Osteoblast (primary cell): ENCODE results near the gene TBL1X. TPM values are rescaled to one million over a fixed set of nuclear protein-coding genes. Genes with fewer than 3 reads are reported as not detected.
"Not testable (repeated sequence)": the region's sequence is repeated elsewhere in the genome, so short reads cannot be mapped to it uniquely, and the experiment has no call there.

Experiments used
- DNase-seq: peaks from one replicate; pipeline ENCODE4 v3.0.0; 2011; ENCODE audit warnings: low spot score, mixed read lengths; ENCODE audit not compliant: insufficient read length; ENCODE audit errors: missing footprints
- H2AFZ ChIP-seq: 2 replicates; pipeline ENCODE4 v1.6.0; 2011; ENCODE audit warnings: mild to moderate bottlenecking, low read length
- H3K27ac ChIP-seq: 2 replicates; pipeline ENCODE4 v1.5.1; 2011; ENCODE audit warnings: mild to moderate bottlenecking, low read depth, low read length, moderate library complexity
- H3K27me3 ChIP-seq: 2 replicates; pipeline ENCODE4 v1.6.0; 2012; ENCODE audit warnings: mild to moderate bottlenecking, control low read depth, inconsistent platforms, low read length, moderate library complexity; ENCODE audit not compliant: insufficient read depth
- H3K36me3 ChIP-seq: 2 replicates; pipeline ENCODE4 v1.5.1; 2011; ENCODE audit warnings: mild to moderate bottlenecking, low read length, control low read depth, moderate library complexity; ENCODE audit not compliant: insufficient read depth
- H3K4me1 ChIP-seq: 2 replicates; pipeline ENCODE4 v1.5.1; 2011; ENCODE audit warnings: mild to moderate bottlenecking, low read length, control low read depth, moderate library complexity; ENCODE audit not compliant: insufficient read depth
- H3K4me2 ChIP-seq: 2 replicates; pipeline ENCODE4 v1.6.0; 2011; ENCODE audit warnings: mild to moderate bottlenecking, low read length; ENCODE audit not compliant: insufficient read depth
- H3K4me3 ChIP-seq: fragments of 200-600 bp; sonication (generic); 3 replicates; pipeline ENCODE4 v1.5.1; 2012; ENCODE audit warnings: mild to moderate bottlenecking, low read length, inconsistent platforms; ENCODE audit not compliant: insufficient read depth
- H3K79me2 ChIP-seq: 2 replicates; pipeline ENCODE4 v1.6.0; 2012; ENCODE audit warnings: mild to moderate bottlenecking, low read length, control low read depth, inconsistent platforms; ENCODE audit not compliant: insufficient read depth
- H3K9me3 ChIP-seq: 2 replicates; pipeline ENCODE4 v1.5.1; 2011; ENCODE audit warnings: low read depth, low read length, control low read depth
- H4K20me1 ChIP-seq: 2 replicates; pipeline ENCODE4 v1.6.0; 2012; ENCODE audit warnings: mild to moderate bottlenecking, low read length, control low read depth; ENCODE audit not compliant: insufficient read depth
- CTCF ChIP-seq: IDR thresholded peaks from 2 replicates; pipeline ENCODE4 v1.5.1; 2011; ENCODE audit warnings: mild to moderate bottlenecking, low read depth, low read length, moderate library complexity; ENCODE audit errors: extremely low read depth
- total RNA-seq: library from RNA; depleted of rRNA; stranded (reverse); fragments of >200 nt; gene quantifications from 2 replicates; pipeline ENCODE4 v1.2.3, GENCODE V29; 2012

The TBL1X gene
- total RNA-seq, 1 donor: 15.2 TPM

- no peaks in the 10 kb centered on the region for H3K27me3 ChIP-seq
- H3K4me1 ChIP-seq: no peaks in the 10 kb centered on the region
- H2AFZ ChIP-seq: no peak overlapping the region
- H3K79me2 ChIP-seq: peaks cover 49% of the 10 kb centered on the region
- TF ChIP-seq CTCF: no peak
- no peak overlapping the region for H3K27ac ChIP-seq
- H3K36me3 ChIP-seq: no peaks in the 10 kb centered on the region
- no peak overlapping the region for H3K4me2 ChIP-seq
- DNase-seq: no peak
- no peak overlapping the region for H3K4me3 ChIP-seq
- peaks cover 2% of the 10 kb centered on the region for H4K20me1 ChIP-seq
- H3K9me3 ChIP-seq: no peaks in the 10 kb centered on the region
These were observed 6.7 kb downstream of the TBL1X start for GRCh38 chrX:9471571-9471985.

- DNase-seq: no peak
- H3K79me2 ChIP-seq: peaks cover 39% of the 10 kb centered on the region
- no peak overlapping the region for H3K4me3 ChIP-seq
- H2AFZ ChIP-seq: no peak overlapping the region
- no peaks in the 10 kb centered on the region for H3K4me1 ChIP-seq
- peaks cover 2% of the 10 kb centered on the region for H4K20me1 ChIP-seq
- H3K9me3 ChIP-seq: no peaks in the 10 kb centered on the region
- no peak overlapping the region for H3K4me2 ChIP-seq
- H3K36me3 ChIP-seq: no peaks in the 10 kb centered on the region
- no peak overlapping the region for H3K27ac ChIP-seq
- H3K27me3 ChIP-seq: no peaks in the 10 kb centered on the region
- TF ChIP-seq CTCF: no peak
These were observed 8.8 kb downstream of the TBL1X start for GRCh38 chrX:9473708-9474107.

DNA sequence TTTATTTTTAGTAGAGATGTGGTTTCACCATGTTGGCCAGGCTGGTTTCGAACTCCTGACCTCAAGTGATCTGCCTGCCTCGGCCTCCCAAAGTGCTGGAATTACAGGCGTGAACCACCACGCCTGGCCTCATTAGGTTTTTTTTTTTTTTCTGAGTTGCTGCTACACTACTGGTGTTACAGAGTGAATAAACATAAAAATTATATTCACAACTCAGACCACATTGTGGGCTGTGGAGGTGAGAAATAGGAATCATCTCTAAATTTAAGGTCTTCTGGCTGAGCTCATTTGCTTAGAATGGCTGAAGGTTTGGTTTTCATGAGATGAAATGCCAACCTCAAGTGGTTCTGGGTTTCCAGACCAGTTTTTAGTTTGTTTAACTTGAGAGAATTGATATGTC is 10.6 kb downstream of the TBL1X start:
- not testable (repeated sequence) for H3K4me2 ChIP-seq, DNase-seq, H2AFZ ChIP-seq, H3K4me1 ChIP-seq, H3K27me3 ChIP-seq, H3K4me3 ChIP-seq, H3K36me3 ChIP-seq, H3K27ac ChIP-seq, H4K20me1 ChIP-seq, H3K9me3 ChIP-seq
- H3K79me2 ChIP-seq: peaks cover 33% of the 10 kb centered on the region

DNA sequence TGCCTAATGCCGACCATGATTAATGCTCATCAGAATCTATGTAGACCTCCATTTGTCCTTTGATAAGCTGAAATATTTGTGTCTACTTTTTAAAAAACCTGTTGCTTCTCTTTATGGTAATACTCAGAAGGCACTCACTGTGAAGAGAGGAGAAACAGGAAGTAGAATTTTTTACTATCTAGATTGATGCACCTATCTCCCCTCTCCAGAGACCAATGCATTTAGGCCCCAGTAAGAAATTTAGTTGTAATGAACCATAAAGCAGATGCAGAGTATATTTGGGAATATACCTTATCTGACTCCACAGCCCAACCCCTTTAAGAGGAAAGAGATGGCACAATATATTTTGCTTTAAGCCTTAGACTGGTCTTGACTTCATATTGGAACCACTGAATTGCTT is 11.1 kb downstream of the TBL1X start:
- DNase-seq: no peak
- Histone ChIP-seq H3K4me1 (no peaks in the 10 kb centered on the region), H3K79me2 (peaks cover 30% of the 10 kb centered on the region), H3K27me3 (no peaks in the 10 kb centered on the region), H2AFZ (no peak overlapping the region), H4K20me1 (peaks cover 2% of the 10 kb centered on the region), H3K4me2 (no peak overlapping the region), H3K4me3 (no peak overlapping the region), H3K9me3 (no peaks in the 10 kb centered on the region), H3K27ac (no peak overlapping the region), H3K36me3 (no peaks in the 10 kb centered on the region)
- no peak for TF ChIP-seq CTCF
